ENCODE measurements around the gene GIPR. TPM values are rescaled to one million over a fixed set of nuclear protein-coding genes. Genes with fewer than 3 reads are reported as not detected.
A peak's percentile ranks its signal among the peaks of the same experiment; 100 is the strongest.

Gene GIPR
- total and polyA plus RNA-seq, 10 of the 15 experiments (the other 5 are each of a cell fraction or from before 2014, with no cell fraction given) = 1.7 to 26.3 (median 13.7) TPM

DNA sequence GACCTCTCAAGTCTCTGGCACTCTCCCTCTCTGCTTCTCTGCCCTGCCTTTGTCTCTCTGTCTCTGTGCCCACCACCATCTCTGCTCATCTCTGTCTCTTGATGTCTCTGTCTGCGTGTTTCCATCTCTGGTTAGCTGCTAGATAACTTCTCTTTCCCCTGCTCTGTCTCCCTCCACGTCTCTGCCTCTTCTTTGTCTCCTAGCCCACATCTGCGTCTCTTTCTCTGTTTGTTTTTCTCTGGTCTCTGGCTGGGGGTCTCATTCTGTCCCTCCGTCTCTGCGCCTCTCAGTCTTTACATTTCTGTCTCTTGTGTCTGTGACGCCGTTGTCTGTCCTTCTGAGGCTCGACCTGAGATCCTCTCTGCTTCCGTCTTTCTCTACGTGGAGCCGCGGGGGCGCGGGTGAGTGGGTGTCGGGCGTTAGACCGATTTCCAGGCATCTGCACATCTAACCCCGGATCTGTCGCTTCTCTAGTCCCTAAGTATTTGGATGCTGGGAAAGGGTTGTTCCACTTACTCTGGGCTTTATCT is 386 bp downstream of the GIPR start (continued):
- TF ChIP-seq BHLHE40 (IDR thresholded peaks at IDR 0.05; ENCODE audit: borderline replicate concordance in 1 of 2, low read depth in 2 of 2, low read length in 1 of 2) (no peak; a peak in 1 of 4 replicates), SREBF2 (IDR thresholded peaks at IDR 0.05; ENCODE audit: low read length) (no peak), CHD1 (IDR thresholded peaks at IDR 0.05; ENCODE audit: low read depth, low read length) (peak; percentile 84; the same call in 1 of the 2 replicates), POU2F2 (IDR thresholded peaks at IDR 0.05; ENCODE audit: borderline replicate concordance, low read depth, low read length) (no peak), TAF1 (IDR thresholded peaks at IDR 0.05; ENCODE audit: borderline replicate concordance, low read depth, low read length) (peak; percentile 9; the same call in 1 of the 2 replicates), HDGF (IDR thresholded peaks at IDR 0.05) (peak; percentile 91), BACH1 (IDR thresholded peaks at IDR 0.05; ENCODE audit: borderline replicate concordance) (no peak), CREB1 (IDR thresholded peaks at IDR 0.05; ENCODE audit: low read depth) (no peak), RB1 (IDR thresholded peaks at IDR 0.05; ENCODE audit: borderline replicate concordance) (no peak), ZBTB4 (CRISPR knock-in tag; IDR thresholded peaks at IDR 0.05) (no peak), CBX3 (IDR thresholded peaks at IDR 0.05; ENCODE audit: borderline replicate concordance, low read depth) (no peak), ZNF207 (IDR thresholded peaks at IDR 0.05; ENCODE audit: borderline replicate concordance) (no peak), KLF5 (IDR thresholded peaks at IDR 0.05; ENCODE audit: partially characterized antibody) (peak; percentile 17), ZZZ3 (IDR thresholded peaks at IDR 0.05; ENCODE audit: control insufficient read depth, insufficient read length, low read depth) (no peak), RCOR1 (conservative IDR thresholded peaks at IDR 0.05; ENCODE audit: low read depth, low read length) (no peak), JUND (IDR thresholded peaks at IDR 0.05; ENCODE audit: low read depth, low read length) (no peak), CBX5 (IDR thresholded peaks at IDR 0.05; ENCODE audit: low read depth) (no peak), FOS (IDR thresholded peaks at IDR 0.05; ENCODE audit: borderline replicate concordance, extremely low read depth, insufficient read length) (no peak), BCLAF1 (IDR thresholded peaks at IDR 0.05) (no peak), SUZ12 (IDR thresholded peaks at IDR 0.05; ENCODE audit: unreplicated experiment) (no peak), STAT1 (conservative IDR thresholded peaks at IDR 0.05) (no peak), POLR2A (IDR thresholded peaks at IDR 0.05; ENCODE audit: low read depth, low read length) (no peak)
- TF ChIP-seq, protein P1, sequence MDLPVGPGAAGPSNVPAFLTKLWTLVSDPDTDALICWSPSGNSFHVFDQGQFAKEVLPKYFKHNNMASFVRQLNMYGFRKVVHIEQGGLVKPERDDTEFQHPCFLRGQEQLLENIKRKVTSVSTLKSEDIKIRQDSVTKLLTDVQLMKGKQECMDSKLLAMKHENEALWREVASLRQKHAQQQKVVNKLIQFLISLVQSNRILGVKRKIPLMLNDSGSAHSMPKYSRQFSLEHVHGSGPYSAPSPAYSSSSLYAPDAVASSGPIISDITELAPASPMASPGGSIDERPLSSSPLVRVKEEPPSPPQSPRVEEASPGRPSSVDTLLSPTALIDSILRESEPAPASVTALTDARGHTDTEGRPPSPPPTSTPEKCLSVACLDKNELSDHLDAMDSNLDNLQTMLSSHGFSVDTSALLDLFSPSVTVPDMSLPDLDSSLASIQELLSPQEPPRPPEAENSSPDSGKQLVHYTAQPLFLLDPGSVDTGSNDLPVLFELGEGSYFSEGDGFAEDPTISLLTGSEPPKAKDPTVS (IDR thresholded peaks at IDR 0.05; ENCODE audit: low read depth, low read length) = no peak
- TF ChIP-seq, protein P2, sequence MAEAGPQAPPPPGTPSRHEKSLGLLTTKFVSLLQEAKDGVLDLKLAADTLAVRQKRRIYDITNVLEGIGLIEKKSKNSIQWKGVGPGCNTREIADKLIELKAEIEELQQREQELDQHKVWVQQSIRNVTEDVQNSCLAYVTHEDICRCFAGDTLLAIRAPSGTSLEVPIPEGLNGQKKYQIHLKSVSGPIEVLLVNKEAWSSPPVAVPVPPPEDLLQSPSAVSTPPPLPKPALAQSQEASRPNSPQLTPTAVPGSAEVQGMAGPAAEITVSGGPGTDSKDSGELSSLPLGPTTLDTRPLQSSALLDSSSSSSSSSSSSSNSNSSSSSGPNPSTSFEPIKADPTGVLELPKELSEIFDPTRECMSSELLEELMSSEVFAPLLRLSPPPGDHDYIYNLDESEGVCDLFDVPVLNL (IDR thresholded peaks at IDR 0.05; ENCODE audit: low read depth, low read length) = no peak
